Measurements from ENCODE around the gene CARMIL1. TPM values are rescaled to one million over a fixed set of nuclear protein-coding genes. Genes with fewer than 3 reads are reported as not detected.

CARMIL1 gene
- total RNA-seq, 3 donors from 2014 or later = 23.6 to 53.0 (median 33.5) TPM

GRCh38 chr6:25336996-25337395, 57.8 kb downstream of the CARMIL1 start:
- Histone ChIP-seq H3K27me3 (no peaks in the 10 kb centered on the region), H3K36me3 (no peaks in the 10 kb centered on the region), H3K4me1 (no peaks in the 10 kb centered on the region), H3K27ac (no peak overlapping the region), H3K9me3 (no peaks in the 10 kb centered on the region), H3K4me3 (no peak overlapping the region)
- TF ChIP-seq POLR2A (IDR thresholded peaks at IDR 0.05) (no peak), POLR2AphosphoS5 (IDR thresholded peaks at IDR 0.05) (no peak), CTCF (IDR thresholded peaks at IDR 0.05) (no peak)
- DNase-seq (ENCODE audit: low spot score in 2 of 2) = no peak
- intact Hi-C loops (cut with DNase I; ENCODE audit: low total_unique reads) = no loop called here

- no peaks in the 10 kb centered on the region for H3K4me1 ChIP-seq
- DNase-seq (ENCODE audit: low spot score in 2 of 2) = no peak
- TF ChIP-seq POLR2A (IDR thresholded peaks at IDR 0.05) (no peak), POLR2AphosphoS5 (IDR thresholded peaks at IDR 0.05) (no peak), CTCF (IDR thresholded peaks at IDR 0.05) (no peak)
- no peak overlapping the region for H3K27ac ChIP-seq
- no peaks in the 10 kb centered on the region for H3K27me3 ChIP-seq
- intact Hi-C loops (cut with DNase I; ENCODE audit: low total_unique reads) = no loop called here
- H3K9me3 ChIP-seq = no peaks in the 10 kb centered on the region
- H3K36me3 ChIP-seq = no peaks in the 10 kb centered on the region
- no peak overlapping the region for H3K4me3 ChIP-seq
Measured at GRCh38 chr6:25337431-25337830, 58.3 kb downstream of the CARMIL1 start.

- no peak overlapping the region for H3K27ac ChIP-seq
- no peaks in the 10 kb centered on the region for H3K4me1 ChIP-seq
- H3K27me3 ChIP-seq = no peaks in the 10 kb centered on the region
- intact Hi-C loops (cut with DNase I; ENCODE audit: low total_unique reads) = no loop called here
- H3K4me3 ChIP-seq = no peak overlapping the region
- H3K36me3 ChIP-seq = no peaks in the 10 kb centered on the region
- TF ChIP-seq POLR2A (IDR thresholded peaks at IDR 0.05) = no peak
- H3K9me3 ChIP-seq = no peaks in the 10 kb centered on the region
- no peak for DNase-seq (ENCODE audit: low spot score in 2 of 2)
Measured at GRCh38 chr6:25340431-25341202, 61.4 kb downstream of the CARMIL1 start.

- Histone ChIP-seq H3K9me3 (no peaks in the 10 kb centered on the region), H3K4me1 (no peaks in the 10 kb centered on the region), H3K4me3 (no peak overlapping the region), H3K27me3 (no peaks in the 10 kb centered on the region), H3K36me3 (no peaks in the 10 kb centered on the region), H3K27ac (no peak overlapping the region)
- intact Hi-C loops (cut with DNase I; ENCODE audit: low total_unique reads) = no loop called here
- no peak for DNase-seq (ENCODE audit: low spot score in 2 of 2)
- no peak for TF ChIP-seq POLR2AphosphoS5 (IDR thresholded peaks at IDR 0.05)
- no peak for TF ChIP-seq CTCF (IDR thresholded peaks at IDR 0.05)
- no peak for TF ChIP-seq POLR2A (IDR thresholded peaks at IDR 0.05)
Measured at GRCh38 chr6:25341203-25341552, 62.0 kb downstream of the CARMIL1 start.

GRCh38 chr6:25341923-25342619, 62.9 kb downstream of the CARMIL1 start:
- Histone ChIP-seq H3K9me3 (no peaks in the 10 kb centered on the region), H3K27ac (no peak overlapping the region), H3K4me3 (no peak overlapping the region), H3K27me3 (no peaks in the 10 kb centered on the region), H3K4me1 (no peaks in the 10 kb centered on the region), H3K36me3 (no peaks in the 10 kb centered on the region)
- no peak for TF ChIP-seq POLR2A (IDR thresholded peaks at IDR 0.05)
- no peak for TF ChIP-seq POLR2AphosphoS5 (IDR thresholded peaks at IDR 0.05)
- no peak for TF ChIP-seq CTCF (IDR thresholded peaks at IDR 0.05)
- intact Hi-C loops (cut with DNase I; ENCODE audit: low total_unique reads) = no loop called here
- no peak for DNase-seq (ENCODE audit: low spot score in 2 of 2)

Data from breast epithelium (tissue), 4 donors.